Measurements from ENCODE around the gene P2RY2.

DNA sequence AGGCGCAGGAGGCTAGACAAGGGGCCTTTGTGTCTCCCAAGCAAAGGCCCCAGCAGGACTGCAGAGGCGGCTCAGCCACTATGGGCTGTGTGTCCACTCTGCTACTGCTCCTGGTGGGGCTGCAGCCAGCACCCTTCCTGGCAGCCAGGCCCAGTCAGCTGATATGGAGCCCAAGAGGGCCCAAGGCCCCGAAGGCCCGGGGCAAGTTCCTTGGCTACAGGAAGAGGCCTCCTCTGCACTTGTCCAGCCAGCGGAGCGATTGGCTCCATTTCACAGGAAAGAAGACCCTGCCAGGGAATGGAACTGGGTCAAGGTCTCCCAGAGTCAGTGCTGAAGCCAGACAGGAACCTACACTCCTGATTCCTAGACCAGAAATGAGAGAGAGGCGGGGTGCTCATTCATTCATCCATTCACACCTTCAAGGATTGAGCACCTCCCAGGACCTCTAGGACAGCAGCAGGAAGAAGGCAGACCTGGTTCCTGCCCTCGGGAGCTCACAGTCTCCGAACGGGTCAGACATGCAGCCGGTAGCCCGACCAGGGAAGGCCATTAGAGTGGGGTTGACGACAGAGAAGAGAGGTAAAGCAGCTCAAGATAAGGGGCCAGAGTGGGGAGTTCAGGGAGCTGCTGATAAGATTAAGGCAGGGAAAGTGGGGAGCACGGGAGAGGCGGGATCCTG is 811 bp upstream of the P2RY2 start:
- TF ChIP-seq, protein P1, sequence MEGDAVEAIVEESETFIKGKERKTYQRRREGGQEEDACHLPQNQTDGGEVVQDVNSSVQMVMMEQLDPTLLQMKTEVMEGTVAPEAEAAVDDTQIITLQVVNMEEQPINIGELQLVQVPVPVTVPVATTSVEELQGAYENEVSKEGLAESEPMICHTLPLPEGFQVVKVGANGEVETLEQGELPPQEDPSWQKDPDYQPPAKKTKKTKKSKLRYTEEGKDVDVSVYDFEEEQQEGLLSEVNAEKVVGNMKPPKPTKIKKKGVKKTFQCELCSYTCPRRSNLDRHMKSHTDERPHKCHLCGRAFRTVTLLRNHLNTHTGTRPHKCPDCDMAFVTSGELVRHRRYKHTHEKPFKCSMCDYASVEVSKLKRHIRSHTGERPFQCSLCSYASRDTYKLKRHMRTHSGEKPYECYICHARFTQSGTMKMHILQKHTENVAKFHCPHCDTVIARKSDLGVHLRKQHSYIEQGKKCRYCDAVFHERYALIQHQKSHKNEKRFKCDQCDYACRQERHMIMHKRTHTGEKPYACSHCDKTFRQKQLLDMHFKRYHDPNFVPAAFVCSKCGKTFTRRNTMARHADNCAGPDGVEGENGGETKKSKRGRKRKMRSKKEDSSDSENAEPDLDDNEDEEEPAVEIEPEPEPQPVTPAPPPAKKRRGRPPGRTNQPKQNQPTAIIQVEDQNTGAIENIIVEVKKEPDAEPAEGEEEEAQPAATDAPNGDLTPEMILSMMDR (conservative IDR thresholded peaks at IDR 0.05; ENCODE audit: low read depth in 2 of 2): no peak
- TF ChIP-seq CREB1 (CRISPR knock-in tag; IDR thresholded peaks at IDR 0.05; ENCODE audit: low read depth) (no peak), NANOG (IDR thresholded peaks at IDR 0.05; ENCODE audit: borderline replicate concordance) (no peak), POLR2AphosphoS5 (IDR thresholded peaks at IDR 0.05; ENCODE audit: low read depth) (no peak), JUNB (IDR thresholded peaks at IDR 0.05; ENCODE audit: unreplicated experiment) (no peak), EZH2 (IDR thresholded peaks at IDR 0.05; ENCODE audit: low read depth, unreplicated experiment) (no peak), ZNF114 (CRISPR knock-in tag; IDR thresholded peaks at IDR 0.05) (no peak), EZH2phosphoT487 (IDR thresholded peaks at IDR 0.05; ENCODE audit: unreplicated experiment) (no peak), STAT1 (IDR thresholded peaks at IDR 0.05; ENCODE audit: unreplicated experiment) (no peak), ZNF331 (CRISPR knock-in tag; IDR thresholded peaks at IDR 0.05; ENCODE audit: low read depth) (no peak)
- TF ChIP-seq, protein P2, sequence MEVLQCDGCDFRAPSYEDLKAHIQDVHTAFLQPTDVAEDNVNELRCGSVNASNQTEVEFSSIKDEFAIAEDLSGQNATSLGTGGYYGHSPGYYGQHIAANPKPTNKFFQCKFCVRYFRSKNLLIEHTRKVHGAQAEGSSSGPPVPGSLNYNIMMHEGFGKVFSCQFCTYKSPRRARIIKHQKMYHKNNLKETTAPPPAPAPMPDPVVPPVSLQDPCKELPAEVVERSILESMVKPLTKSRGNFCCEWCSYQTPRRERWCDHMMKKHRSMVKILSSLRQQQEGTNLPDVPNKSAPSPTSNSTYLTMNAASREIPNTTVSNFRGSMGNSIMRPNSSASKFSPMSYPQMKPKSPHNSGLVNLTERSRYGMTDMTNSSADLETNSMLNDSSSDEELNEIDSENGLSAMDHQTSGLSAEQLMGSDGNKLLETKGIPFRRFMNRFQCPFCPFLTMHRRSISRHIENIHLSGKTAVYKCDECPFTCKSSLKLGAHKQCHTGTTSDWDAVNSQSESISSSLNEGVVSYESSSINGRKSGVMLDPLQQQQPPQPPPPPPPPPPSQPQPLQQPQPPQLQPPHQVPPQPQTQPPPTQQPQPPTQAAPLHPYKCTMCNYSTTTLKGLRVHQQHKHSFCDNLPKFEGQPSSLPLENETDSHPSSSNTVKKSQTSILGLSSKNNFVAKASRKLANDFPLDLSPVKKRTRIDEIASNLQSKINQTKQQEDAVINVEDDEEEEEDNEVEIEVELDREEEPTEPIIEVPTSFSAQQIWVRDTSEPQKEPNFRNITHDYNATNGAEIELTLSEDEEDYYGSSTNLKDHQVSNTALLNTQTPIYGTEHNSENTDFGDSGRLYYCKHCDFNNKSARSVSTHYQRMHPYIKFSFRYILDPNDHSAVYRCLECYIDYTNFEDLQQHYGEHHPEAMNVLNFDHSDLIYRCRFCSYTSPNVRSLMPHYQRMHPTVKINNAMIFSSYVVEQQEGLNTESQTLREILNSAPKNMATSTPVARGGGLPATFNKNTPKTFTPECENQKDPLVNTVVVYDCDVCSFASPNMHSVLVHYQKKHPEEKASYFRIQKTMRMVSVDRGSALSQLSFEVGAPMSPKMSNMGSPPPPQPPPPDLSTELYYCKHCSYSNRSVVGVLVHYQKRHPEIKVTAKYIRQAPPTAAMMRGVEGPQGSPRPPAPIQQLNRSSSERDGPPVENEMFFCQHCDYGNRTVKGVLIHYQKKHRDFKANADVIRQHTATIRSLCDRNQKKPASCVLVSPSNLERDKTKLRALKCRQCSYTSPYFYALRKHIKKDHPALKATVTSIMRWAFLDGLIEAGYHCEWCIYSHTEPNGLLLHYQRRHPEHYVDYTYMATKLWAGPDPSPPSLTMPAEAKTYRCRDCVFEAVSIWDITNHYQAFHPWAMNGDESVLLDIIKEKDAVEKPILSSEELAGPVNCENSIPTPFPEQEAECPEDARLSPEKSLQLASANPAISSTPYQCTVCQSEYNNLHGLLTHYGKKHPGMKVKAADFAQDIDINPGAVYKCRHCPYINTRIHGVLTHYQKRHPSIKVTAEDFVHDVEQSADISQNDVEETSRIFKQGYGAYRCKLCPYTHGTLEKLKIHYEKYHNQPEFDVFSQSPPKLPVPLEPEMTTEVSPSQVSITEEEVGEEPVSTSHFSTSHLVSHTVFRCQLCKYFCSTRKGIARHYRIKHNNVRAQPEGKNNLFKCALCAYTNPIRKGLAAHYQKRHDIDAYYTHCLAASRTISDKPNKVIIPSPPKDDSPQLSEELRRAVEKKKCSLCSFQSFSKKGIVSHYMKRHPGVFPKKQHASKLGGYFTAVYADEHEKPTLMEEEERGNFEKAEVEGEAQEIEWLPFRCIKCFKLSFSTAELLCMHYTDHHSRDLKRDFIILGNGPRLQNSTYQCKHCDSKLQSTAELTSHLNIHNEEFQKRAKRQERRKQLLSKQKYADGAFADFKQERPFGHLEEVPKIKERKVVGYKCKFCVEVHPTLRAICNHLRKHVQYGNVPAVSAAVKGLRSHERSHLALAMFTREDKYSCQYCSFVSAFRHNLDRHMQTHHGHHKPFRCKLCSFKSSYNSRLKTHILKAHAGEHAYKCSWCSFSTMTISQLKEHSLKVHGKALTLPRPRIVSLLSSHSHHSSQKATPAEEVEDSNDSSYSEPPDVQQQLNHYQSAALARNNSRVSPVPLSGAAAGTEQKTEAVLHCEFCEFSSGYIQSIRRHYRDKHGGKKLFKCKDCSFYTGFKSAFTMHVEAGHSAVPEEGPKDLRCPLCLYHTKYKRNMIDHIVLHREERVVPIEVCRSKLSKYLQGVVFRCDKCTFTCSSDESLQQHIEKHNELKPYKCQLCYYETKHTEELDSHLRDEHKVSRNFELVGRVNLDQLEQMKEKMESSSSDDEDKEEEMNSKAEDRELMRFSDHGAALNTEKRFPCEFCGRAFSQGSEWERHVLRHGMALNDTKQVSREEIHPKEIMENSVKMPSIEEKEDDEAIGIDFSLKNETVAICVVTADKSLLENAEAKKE (CRISPR knock-in tag; IDR thresholded peaks at IDR 0.05): no peak
- TF ChIP-seq, protein P3, sequence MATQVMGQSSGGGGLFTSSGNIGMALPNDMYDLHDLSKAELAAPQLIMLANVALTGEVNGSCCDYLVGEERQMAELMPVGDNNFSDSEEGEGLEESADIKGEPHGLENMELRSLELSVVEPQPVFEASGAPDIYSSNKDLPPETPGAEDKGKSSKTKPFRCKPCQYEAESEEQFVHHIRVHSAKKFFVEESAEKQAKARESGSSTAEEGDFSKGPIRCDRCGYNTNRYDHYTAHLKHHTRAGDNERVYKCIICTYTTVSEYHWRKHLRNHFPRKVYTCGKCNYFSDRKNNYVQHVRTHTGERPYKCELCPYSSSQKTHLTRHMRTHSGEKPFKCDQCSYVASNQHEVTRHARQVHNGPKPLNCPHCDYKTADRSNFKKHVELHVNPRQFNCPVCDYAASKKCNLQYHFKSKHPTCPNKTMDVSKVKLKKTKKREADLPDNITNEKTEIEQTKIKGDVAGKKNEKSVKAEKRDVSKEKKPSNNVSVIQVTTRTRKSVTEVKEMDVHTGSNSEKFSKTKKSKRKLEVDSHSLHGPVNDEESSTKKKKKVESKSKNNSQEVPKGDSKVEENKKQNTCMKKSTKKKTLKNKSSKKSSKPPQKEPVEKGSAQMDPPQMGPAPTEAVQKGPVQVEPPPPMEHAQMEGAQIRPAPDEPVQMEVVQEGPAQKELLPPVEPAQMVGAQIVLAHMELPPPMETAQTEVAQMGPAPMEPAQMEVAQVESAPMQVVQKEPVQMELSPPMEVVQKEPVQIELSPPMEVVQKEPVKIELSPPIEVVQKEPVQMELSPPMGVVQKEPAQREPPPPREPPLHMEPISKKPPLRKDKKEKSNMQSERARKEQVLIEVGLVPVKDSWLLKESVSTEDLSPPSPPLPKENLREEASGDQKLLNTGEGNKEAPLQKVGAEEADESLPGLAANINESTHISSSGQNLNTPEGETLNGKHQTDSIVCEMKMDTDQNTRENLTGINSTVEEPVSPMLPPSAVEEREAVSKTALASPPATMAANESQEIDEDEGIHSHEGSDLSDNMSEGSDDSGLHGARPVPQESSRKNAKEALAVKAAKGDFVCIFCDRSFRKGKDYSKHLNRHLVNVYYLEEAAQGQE (IDR thresholded peaks at IDR 0.05; ENCODE audit: unreplicated experiment): no peak
- TF ChIP-seq, protein P4, sequence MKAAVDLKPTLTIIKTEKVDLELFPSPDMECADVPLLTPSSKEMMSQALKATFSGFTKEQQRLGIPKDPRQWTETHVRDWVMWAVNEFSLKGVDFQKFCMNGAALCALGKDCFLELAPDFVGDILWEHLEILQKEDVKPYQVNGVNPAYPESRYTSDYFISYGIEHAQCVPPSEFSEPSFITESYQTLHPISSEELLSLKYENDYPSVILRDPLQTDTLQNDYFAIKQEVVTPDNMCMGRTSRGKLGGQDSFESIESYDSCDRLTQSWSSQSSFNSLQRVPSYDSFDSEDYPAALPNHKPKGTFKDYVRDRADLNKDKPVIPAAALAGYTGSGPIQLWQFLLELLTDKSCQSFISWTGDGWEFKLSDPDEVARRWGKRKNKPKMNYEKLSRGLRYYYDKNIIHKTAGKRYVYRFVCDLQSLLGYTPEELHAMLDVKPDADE (IDR thresholded peaks at IDR 0.05): no peak

Data from GM23338 (cell line).